ENCODE measurements around the gene SLC9A9. TPM values are rescaled to one million over a fixed set of nuclear protein-coding genes. Genes with fewer than 3 reads are reported as not detected.

The SLC9A9 gene
- total and polyA plus RNA-seq, 7 donors: 1.3 to 5.4 (median 2.9) TPM

GRCh38 chr3:143640774-143641173, 207.5 kb downstream of the SLC9A9 start:
- ATAC-seq (no peak), DNase-seq (no peak)
- Histone ChIP-seq H3K36me3 (ENCODE audit: insufficient read depth in 1 of 2, low read depth in 1 of 2) (no peaks in the 10 kb centered on the region), H3K4me1 (peaks cover 3% of the 10 kb centered on the region), H3K27me3 (ENCODE audit: insufficient read depth in 3 of 3, low read length in 2 of 3) (no peaks in the 10 kb centered on the region), H3K27ac (no peak overlapping the region), H3K4me3 (no peak overlapping the region), H3K9me3 (peaks cover 19% of the 10 kb centered on the region)
- TF ChIP-seq CTCF (IDR thresholded peaks at IDR 0.05): no peak
- 89 to 98% (median 94%) methylated on average over 3 of the region's 3 CpGs for WGBS, 3 donors
- intact Hi-C loops (cut with DNase I): loop anchor here in 1 of 2 donors (10.0 kb wide), 1 partner anchor 196 kb away; no protein-coding TSS in a partner anchor

GRCh38 chr3:143637133-143637532, 211.1 kb downstream of the SLC9A9 start:
- no peak overlapping the region for H3K4me3 ChIP-seq
- ATAC-seq (no peak), DNase-seq (no peak)
- TF ChIP-seq CTCF (IDR thresholded peaks at IDR 0.05): no peak
- no peaks in the 10 kb centered on the region for H3K36me3 ChIP-seq (ENCODE audit: insufficient read depth in 1 of 2, low read depth in 1 of 2)
- no peaks in the 10 kb centered on the region for H3K4me1 ChIP-seq
- no peak overlapping the region for H3K27ac ChIP-seq
- intact Hi-C loops (cut with DNase I): no loop called here
- peaks cover 19% of the 10 kb centered on the region for H3K9me3 ChIP-seq
- WGBS, 3 donors: 78 to 92% (median 91%) methylated on average over 1 of the region's 1 CpG
- no peaks in the 10 kb centered on the region for H3K27me3 ChIP-seq (ENCODE audit: insufficient read depth in 3 of 3, low read length in 2 of 3)

- 58 to 71% (median 64%) methylated on average over 4 of the region's 4 CpGs for WGBS, 3 donors
- TF ChIP-seq CTCF (IDR thresholded peaks at IDR 0.05): no peak
- ATAC-seq (no peak), DNase-seq (no peak)
- H3K4me1 ChIP-seq: no peaks in the 10 kb centered on the region
- peaks cover 19% of the 10 kb centered on the region for H3K9me3 ChIP-seq
- H3K27ac ChIP-seq: no peak overlapping the region
- intact Hi-C loops (cut with DNase I): no loop called here
- no peak overlapping the region for H3K4me3 ChIP-seq
- H3K36me3 ChIP-seq (ENCODE audit: insufficient read depth in 1 of 2, low read depth in 1 of 2): no peaks in the 10 kb centered on the region
- no peaks in the 10 kb centered on the region for H3K27me3 ChIP-seq (ENCODE audit: insufficient read depth in 3 of 3, low read length in 2 of 3)
Observed at GRCh38 chr3:143634991-143635390, 213.3 kb downstream of the SLC9A9 start.

GRCh38 chr3:143634427-143634826, 213.8 kb downstream of the SLC9A9 start:
- H3K36me3 ChIP-seq (ENCODE audit: insufficient read depth in 1 of 2, low read depth in 1 of 2): no peaks in the 10 kb centered on the region

More at GRCh38 chr3:143634427-143634826, 213.8 kb downstream of the SLC9A9 start:
- Histone ChIP-seq H3K27me3 (ENCODE audit: insufficient read depth in 3 of 3, low read length in 2 of 3) (no peaks in the 10 kb centered on the region), H3K4me1 (no peaks in the 10 kb centered on the region), H3K4me3 (no peak overlapping the region), H3K27ac (no peak overlapping the region), H3K9me3 (peaks cover 19% of the 10 kb centered on the region)
- intact Hi-C loops (cut with DNase I): no loop called here
- no peak for DNase-seq
- TF ChIP-seq CTCF (IDR thresholded peaks at IDR 0.05): no peak
- ATAC-seq: no peak

All from psoas muscle (tissue), 8 donors.